ENCODE results near the gene CNTN5. TPM values are rescaled to one million over a fixed set of nuclear protein-coding genes. Genes with fewer than 3 reads are reported as not detected.
A peak's percentile ranks its signal among the peaks of the same experiment; 100 is the strongest.

The CNTN5 gene
- total RNA-seq, 1 donor = under 0.01 TPM

DNA sequence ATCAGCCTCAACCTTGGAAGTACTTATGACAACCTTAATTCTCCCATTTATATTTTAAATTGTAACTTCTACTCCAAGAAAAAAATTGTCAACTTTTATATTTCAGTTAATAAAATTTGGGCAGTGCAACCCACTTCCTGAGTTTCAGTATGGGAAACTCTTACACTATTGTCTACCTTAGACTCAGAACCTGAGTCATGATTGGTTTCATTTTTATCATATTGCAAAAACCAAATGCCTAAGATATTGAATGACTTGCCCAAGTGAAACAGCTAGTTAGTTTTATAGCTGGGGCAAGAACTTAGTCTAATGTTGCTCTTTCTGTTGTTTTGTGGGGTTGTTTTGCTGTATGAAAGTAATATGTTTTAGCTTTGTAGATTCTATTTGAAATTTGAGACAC lies 1332.3 kb downstream of the CNTN5 start:
- TF ChIP-seq, protein P1, sequence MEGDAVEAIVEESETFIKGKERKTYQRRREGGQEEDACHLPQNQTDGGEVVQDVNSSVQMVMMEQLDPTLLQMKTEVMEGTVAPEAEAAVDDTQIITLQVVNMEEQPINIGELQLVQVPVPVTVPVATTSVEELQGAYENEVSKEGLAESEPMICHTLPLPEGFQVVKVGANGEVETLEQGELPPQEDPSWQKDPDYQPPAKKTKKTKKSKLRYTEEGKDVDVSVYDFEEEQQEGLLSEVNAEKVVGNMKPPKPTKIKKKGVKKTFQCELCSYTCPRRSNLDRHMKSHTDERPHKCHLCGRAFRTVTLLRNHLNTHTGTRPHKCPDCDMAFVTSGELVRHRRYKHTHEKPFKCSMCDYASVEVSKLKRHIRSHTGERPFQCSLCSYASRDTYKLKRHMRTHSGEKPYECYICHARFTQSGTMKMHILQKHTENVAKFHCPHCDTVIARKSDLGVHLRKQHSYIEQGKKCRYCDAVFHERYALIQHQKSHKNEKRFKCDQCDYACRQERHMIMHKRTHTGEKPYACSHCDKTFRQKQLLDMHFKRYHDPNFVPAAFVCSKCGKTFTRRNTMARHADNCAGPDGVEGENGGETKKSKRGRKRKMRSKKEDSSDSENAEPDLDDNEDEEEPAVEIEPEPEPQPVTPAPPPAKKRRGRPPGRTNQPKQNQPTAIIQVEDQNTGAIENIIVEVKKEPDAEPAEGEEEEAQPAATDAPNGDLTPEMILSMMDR (IDR thresholded peaks at IDR 0.05; ENCODE audit: insufficient read depth, low read depth, low read length) = no peak
- no peak for DNase-seq (ENCODE audit: low read depth)
- no peak overlapping the region for H3K4me3 ChIP-seq (ENCODE audit: low read depth, low read length)

DNA sequence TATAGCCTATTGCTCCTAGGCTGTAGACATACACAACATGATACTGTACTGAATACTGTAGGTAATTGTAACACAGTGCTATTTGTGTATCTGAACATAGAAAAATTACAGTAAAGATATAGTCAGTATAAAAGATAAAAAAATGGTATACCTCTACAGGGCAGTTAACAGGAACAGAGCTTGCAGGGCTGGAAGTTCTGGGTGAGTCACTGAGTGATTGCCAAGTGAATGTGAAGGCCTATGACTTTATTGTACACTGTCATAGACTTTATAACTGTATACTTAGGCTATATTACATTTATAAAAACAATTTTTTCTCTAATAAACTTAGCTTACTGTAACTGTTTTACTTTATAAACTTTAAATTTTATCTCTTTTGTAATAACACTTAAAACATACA lies 1334.0 kb downstream of the CNTN5 start:
- no peak overlapping the region for H3K4me3 ChIP-seq (ENCODE audit: low read depth, low read length)
- TF ChIP-seq, protein P1 (IDR thresholded peaks at IDR 0.05; ENCODE audit: insufficient read depth, low read depth, low read length) = no peak
- no peak for DNase-seq (ENCODE audit: low read depth)

DNA sequence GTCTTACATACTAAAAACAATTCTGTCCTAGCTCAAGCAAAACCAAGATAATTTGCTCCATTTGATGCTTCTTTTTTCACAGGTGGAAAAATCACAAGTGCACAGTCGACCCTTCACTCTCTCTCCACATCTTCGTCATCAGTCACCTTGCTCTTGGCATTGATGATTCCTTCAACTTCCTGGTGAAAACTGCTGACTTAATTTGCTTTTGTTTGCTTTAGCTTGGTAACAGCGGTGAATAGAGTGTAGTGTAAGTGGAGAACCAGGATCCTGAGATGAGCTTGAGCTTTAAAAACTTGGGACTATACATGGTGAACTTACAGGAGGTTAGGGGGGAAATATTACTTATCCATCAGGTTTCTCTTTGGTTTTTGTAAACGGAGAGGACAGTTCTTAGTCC lies 1335.3 kb downstream of the CNTN5 start:
- DNase-seq (ENCODE audit: low read depth) = no peak
- TF ChIP-seq, protein P1 (IDR thresholded peaks at IDR 0.05; ENCODE audit: insufficient read depth, low read depth, low read length) = no peak
- no peak overlapping the region for H3K4me3 ChIP-seq (ENCODE audit: low read depth, low read length)

DNA sequence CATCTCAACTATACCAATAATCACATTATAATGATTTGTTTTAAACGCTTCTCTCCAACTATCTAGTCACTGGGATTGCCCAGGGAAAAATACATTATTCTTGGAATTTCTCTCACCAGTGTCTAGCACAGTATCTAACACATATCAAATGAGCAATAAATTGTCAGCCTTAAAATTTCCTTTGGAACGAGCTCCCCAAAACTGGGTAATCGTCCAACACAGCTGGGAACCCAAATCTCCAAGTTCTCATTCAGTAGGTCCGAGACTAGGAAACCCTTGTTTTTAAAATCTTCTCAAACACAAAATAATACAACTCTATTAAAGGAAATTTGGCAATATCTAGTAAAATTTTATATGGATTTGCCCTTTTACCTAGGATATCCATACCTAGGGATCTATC lies 1338.5 kb downstream of the CNTN5 start:
- TF ChIP-seq, protein P1 (IDR thresholded peaks at IDR 0.05; ENCODE audit: insufficient read depth, low read depth, low read length) = no peak
- H3K4me3 ChIP-seq (ENCODE audit: low read depth, low read length) = no peak overlapping the region
- no peak for DNase-seq (ENCODE audit: low read depth)

DNA sequence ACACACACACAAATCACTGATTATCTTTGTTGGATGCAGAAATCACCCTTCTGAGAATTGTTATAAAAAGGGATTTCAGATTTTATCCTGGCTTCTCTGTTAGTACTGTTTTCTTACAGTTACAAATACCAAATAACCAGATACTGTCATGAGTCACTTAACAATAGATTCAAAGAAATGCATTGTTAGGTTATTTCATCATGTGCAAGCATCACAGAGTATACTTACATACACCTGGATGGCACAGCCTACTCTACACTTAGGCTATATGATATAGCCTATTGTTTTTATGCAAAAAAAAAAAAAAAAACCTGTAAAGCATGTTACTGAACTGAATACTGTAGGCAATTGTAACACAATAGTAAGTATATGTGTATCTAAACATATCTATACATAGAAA lies 1347.1 kb downstream of the CNTN5 start:
- no peak for DNase-seq (ENCODE audit: low read depth)
- TF ChIP-seq, protein P1 (IDR thresholded peaks at IDR 0.05; ENCODE audit: insufficient read depth, low read depth, low read length) = no peak
- H3K4me3 ChIP-seq (ENCODE audit: low read depth, low read length) = no peak overlapping the region

DNA sequence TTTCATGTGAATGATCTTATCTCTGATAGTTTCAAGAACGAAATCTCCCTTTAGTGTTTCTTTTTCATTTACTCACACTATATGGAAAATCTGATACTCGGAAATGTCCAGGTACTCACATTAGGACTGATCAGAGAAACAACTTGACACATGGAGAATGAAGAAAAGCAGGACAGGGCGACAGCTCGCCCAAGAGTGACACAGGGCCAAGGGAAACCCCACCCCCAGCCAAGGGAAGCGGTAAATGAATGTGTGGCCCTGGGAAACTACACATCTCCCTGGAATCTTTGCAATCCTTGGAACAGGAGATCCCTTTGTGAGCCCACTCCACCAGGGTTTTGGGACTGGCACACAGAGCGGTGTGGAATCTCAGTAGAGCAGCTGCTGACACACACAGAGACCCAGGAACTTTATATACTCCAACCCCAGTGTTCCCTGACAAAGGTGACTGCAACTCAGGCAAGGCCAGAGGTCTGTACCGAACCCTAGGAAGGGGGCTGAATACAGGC lies 1362.7 kb downstream of the CNTN5 start:
- DNase-seq (ENCODE audit: low read depth) = no peak
- TF ChIP-seq, protein P1 (IDR thresholded peaks at IDR 0.05; ENCODE audit: insufficient read depth, low read depth, low read length) = no peak
- no peak overlapping the region for H3K4me3 ChIP-seq (ENCODE audit: low read depth, low read length)

DNA sequence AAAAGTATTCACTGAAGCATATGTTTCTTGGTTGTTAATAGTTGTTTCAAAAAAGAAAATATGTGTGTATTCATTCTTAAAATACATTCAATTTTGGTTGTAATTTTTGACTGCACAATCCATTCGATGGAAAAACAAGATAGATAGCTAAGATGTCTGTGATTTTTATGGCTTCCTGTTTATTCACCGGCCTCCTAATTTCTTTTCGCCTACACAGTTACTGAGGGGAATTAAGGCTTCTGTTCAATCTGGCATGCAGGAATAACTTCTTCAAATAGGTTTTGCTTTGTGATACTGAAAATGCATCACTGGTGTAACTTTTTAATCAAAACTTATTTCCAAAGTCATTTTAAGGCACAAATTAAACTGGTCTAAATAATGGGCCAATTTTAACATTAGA lies 1375.5 kb downstream of the CNTN5 start:
- no peak overlapping the region for H3K4me3 ChIP-seq (ENCODE audit: low read depth, low read length)
- TF ChIP-seq, protein P1 (IDR thresholded peaks at IDR 0.05; ENCODE audit: insufficient read depth, low read depth, low read length) = no peak
- DNase-seq (ENCODE audit: low read depth) = peak; percentile 37
